ENCODE measurements around the gene MSH5. TPM values are rescaled to one million over a fixed set of nuclear protein-coding genes. Genes with fewer than 3 reads are reported as not detected.

Gene MSH5
- total and polyA plus RNA-seq, 8 donors = 2.2 to 17.4 (median 6.4) TPM

DNA sequence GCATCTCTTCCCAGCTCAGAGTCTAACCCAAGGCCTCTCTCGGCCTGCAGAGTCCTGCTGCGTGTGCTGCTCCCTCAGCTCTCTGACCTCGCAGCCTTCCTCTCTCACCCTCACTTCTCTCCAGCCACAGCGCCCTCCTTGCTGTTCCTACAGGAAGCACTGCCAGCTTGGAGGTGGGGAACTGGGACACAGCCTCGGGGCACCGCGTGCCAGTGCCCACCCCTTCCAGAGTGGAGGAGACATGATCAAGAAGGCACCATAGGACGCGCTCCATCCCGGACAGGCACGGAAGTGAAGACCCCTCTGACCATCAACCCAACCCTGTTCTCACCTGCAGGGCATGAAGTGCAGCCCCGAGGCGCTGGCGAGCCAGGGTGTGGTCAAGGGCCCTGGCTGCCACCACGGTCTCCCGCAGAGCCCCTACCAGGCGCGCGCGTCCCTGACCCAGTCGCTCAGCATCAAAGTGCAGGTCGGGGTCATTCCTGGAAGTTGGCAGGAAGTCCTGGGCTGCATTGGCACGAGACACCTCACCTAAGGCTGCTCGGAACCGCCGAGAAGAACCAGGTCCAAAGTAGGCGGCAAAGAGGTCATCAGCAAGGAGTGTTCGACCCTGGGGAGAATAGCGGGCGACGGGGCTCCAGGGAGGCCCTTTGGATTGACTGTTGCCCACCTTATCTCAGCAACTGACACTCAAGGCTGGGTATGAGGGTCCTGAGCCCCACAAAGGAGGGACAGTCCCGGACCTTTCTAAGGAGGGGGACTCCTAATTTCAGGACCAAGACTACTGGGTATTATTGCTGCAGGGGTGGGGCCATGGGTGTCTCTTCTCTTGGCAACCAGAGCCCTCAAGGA is 36.1 kb downstream of the MSH5 start:
- Histone ChIP-seq H3K27me3 (no peaks in the 10 kb centered on the region), H3K36me3 (peaks cover 0 to 19% (median 9%) of the 10 kb centered on the region in 3 donors), H3K4me3 (peak overlapping the region in 1 of 4 donors; percentile 31), H3K9me3 (no peaks in the 10 kb centered on the region), H3K27ac (no peak overlapping the region), H3K4me1 (peaks cover 5 to 8% (median 6%) of the 10 kb centered on the region in 3 donors)
- no peak for FAIRE-seq
- WGBS, 2 donors = 83 to 86% methylated on average over 32 of the region's 32 CpGs
- no peak for ATAC-seq
- intact Hi-C loops (cut with DNase I) = loop anchor here in 1 of 3 donors (10.0 kb wide), 1 partner anchor 59 kb away; no protein-coding TSS in a partner anchor
- no peak for TF ChIP-seq CTCF (IDR thresholded peaks at IDR 0.05)
- DNase-seq = peak in 1 of 6 donors; percentile 64

- no peak for FAIRE-seq
- Histone ChIP-seq H3K9me3 (no peaks in the 10 kb centered on the region), H3K4me3 (peak overlapping the region in 2 of 4 donors; percentile 18 to 31), H3K4me1 (peaks cover 5 to 8% (median 6%) of the 10 kb centered on the region in 3 donors), H3K27me3 (no peaks in the 10 kb centered on the region), H3K36me3 (peaks cover 0 to 23% (median 10%) of the 10 kb centered on the region in 3 donors), H3K27ac (peak overlapping the region; percentile 59 to 78 (median 68))
- peak in 2 of 6 donors; percentile 48 to 81 for DNase-seq
- intact Hi-C loops (cut with DNase I) = loop anchor here in 1 of 3 donors (10.0 kb wide), 1 partner anchor 58 kb away; no protein-coding TSS in a partner anchor
- WGBS, 2 donors = 32 to 39% methylated on average over 12 to 14 of the region's 14 CpGs
- no peak for TF ChIP-seq CTCF (IDR thresholded peaks at IDR 0.05)
- peak; percentile 14 to 57 (median 45) for ATAC-seq
These were observed 36.7 kb downstream of the MSH5 start for GRCh38 chr6:31776485-31776988.

GRCh38 chr6:31776989-31777666 is 37.3 kb downstream of the MSH5 start, which contains the start of gene VWA7:
Gene VWA7, minus strand, starts transcription at chr6:31777328. Its CDS starts 549 bp downstream, at chr6:31776779.
- Histone ChIP-seq H3K36me3 (peaks cover 0 to 24% (median 15%) of the 10 kb centered on the region in 3 donors), H3K27ac (peak within 1 kb of the TSS; percentile 59 to 78 (median 68)), H3K27me3 (no peaks in the 10 kb centered on the region), H3K4me1 (peaks cover 5 to 8% (median 6%) of the 10 kb centered on the region in 3 donors), H3K9me3 (no peaks in the 10 kb centered on the region), H3K4me3 (peak within 1 kb of the TSS in 2 of 4 donors; percentile 18 to 31)
- FAIRE-seq = no peak
- peak; percentile 77 to 88 (median 84) for ATAC-seq
- peak; percentile 78 to 93 (median 86) for DNase-seq
- intact Hi-C loops (cut with DNase I) = loop anchor here in 1 of 3 donors (10.0 kb wide), 1 partner anchor 58 kb away; no protein-coding TSS in a partner anchor
- 11 to 16% methylated on average over 11 to 15 of the region's 15 CpGs for WGBS, 2 donors
- no peak for TF ChIP-seq CTCF (IDR thresholded peaks at IDR 0.05)

DNA sequence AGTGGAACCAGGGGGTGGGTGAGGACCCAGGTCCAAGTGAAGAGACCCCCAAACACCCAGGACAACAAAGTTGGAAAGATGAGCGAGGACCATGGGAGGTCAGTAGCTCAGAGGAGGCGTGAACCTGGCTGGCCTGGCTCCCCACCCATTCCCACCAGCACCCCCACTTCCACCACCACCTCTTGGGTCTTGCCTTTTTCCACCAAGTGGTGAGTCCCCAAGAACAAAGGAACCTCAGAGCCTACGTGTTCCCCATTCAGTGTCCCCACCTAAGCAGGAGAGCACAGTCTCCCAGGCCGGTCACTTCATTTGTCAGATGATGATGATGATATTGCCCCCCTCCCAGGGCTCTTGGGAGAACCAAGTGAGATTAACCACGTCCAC is 37.9 kb downstream of the MSH5 start:
- WGBS, 2 donors = 79 to 95% methylated on average over 5 of the region's 5 CpGs
- intact Hi-C loops (cut with DNase I) = loop anchor here in 1 of 3 donors (10.0 kb wide), 1 partner anchor 57 kb away; no protein-coding TSS in a partner anchor
- Histone ChIP-seq H3K36me3 (peaks cover 0 to 30% (median 20%) of the 10 kb centered on the region in 3 donors), H3K4me3 (no peak overlapping the region), H3K4me1 (peaks cover 5 to 8% (median 6%) of the 10 kb centered on the region in 3 donors), H3K27me3 (no peaks in the 10 kb centered on the region), H3K9me3 (no peaks in the 10 kb centered on the region), H3K27ac (peak overlapping the region in 3 of 4 donors; percentile 59 to 78 (median 75))
- FAIRE-seq (no peak), ATAC-seq (no peak), DNase-seq (peak in 1 of 6 donors; percentile 34)
- no peak for TF ChIP-seq CTCF (IDR thresholded peaks at IDR 0.05)
